B cell (primary cell): ENCODE results near the gene OR2T27. TPM values are rescaled to one million over a fixed set of nuclear protein-coding genes. Genes with fewer than 3 reads are reported as not detected.

Experiments used
- ATAC-seq: fragments of 200-7000 bp; cut with Tn5 transposase; one replicate; pipeline ENCODE4 v1.10.0; 2021; ENCODE audit warnings: low read depth, mild to moderate bottlenecking, moderate number of reproducible peaks, moderate library complexity
- CTCF ChIA-PET: fragments of 350-600 bp; sonication (Branson Sonifier 250); formaldehyde crosslinking; loops from one replicate; lab custom pipeline; 2021; ENCODE audit warnings: antibody characterized with exemption, inconsistent platforms; lab: Charles Lee
- POLR2A ChIA-PET: fragments of 350-600 bp; sonication (Branson Sonifier 250); formaldehyde crosslinking; loops from one replicate; lab custom pipeline; 2021; ENCODE audit warnings: antibody characterized with exemption; lab: Charles Lee
- DNase-seq: peaks from one replicate; pipeline ENCODE4 v3.0.0; 2013
- H2AFZ ChIP-seq: 2 replicates; pipeline ENCODE4 v1.6.1; 2012; ENCODE audit warnings: mild to moderate bottlenecking, low read depth, low read length; ENCODE audit not compliant: insufficient read depth, poor library complexity, severe bottlenecking
- H3K27ac ChIP-seq, 2 donors: 1 replicate in 1 of 2; 2 replicates in 1 of 2; pipeline ENCODE4 v1.5.1; 2012 to 2013; ENCODE audit warnings: low read length in 2 of 2, mild to moderate bottlenecking in 2 of 2, moderate library complexity in 1 of 2
- H3K27me3 ChIP-seq, 4 experiments: fragments of 200-600 bp in 1 of 4; sonication (generic) in 1 of 4; replicated peaks in 1 of 4; 1 replicate in 2 of 4; 2 replicates in 2 of 4; pipeline versions ENCODE4 v1.6.1 to v1.7.0; 2013 to 2016; ENCODE audit warnings: low read length in 3 of 4, mild to moderate bottlenecking in 2 of 4, mixed read lengths in 1 of 4, moderate library complexity in 1 of 4; ENCODE audit not compliant: insufficient read depth in 4 of 4, control insufficient read depth in 3 of 4; ENCODE audit errors: control extremely low read depth in 1 of 4
- H3K36me3 ChIP-seq, 2 experiments: replicated peaks in 1 of 2; 1 replicate in 1 of 2; 2 replicates in 1 of 2; pipeline versions ENCODE4 v1.6.1 to v1.7.1; 2013; ENCODE audit warnings: low read length in 1 of 2; ENCODE audit not compliant: insufficient read depth in 2 of 2, control insufficient read depth in 1 of 2; ENCODE audit errors: control extremely low read depth in 1 of 2, extremely low read depth in 1 of 2
- H3K4me1 ChIP-seq, 2 donors: fragments of 200-600 bp in 1 of 2; sonication (generic) in 1 of 2; 1 replicate in 1 of 2; 2 replicates in 1 of 2; pipeline versions ENCODE4 v1.5.1 to v1.6.1; 2013 to 2017; ENCODE audit warnings: low read length in 2 of 2; ENCODE audit not compliant: control insufficient read depth in 2 of 2, insufficient read depth in 2 of 2
- H3K4me2 ChIP-seq: replicated peaks from 2 replicates; pipeline ENCODE3; 2012; ENCODE audit warnings: mild to moderate bottlenecking, low read depth, low read length; ENCODE audit not compliant: poor library complexity, severe bottlenecking
- H3K4me3 ChIP-seq, 5 experiments: fragments of 200-600 bp in 1 of 5; sonication (generic) in 1 of 5; 1 replicate in 3 of 5; 2 replicates in 2 of 5; pipeline versions ENCODE4 v1.5.1 to v1.7.0; 2011 to 2016; ENCODE audit warnings: low read length in 4 of 5, mild to moderate bottlenecking in 4 of 5, low read depth in 2 of 5, control low read depth in 1 of 5, moderate library complexity in 1 of 5; ENCODE audit not compliant: insufficient read depth in 1 of 5; ENCODE audit errors: control extremely low read depth in 1 of 5, extremely low read depth in 1 of 5
- H3K79me2 ChIP-seq: fragments of 200-600 bp; sonication (generic); one replicate; pipeline ENCODE4 v1.6.0; 2016; ENCODE audit warnings: low read length; ENCODE audit not compliant: control insufficient read depth, insufficient read depth
- H3K9ac ChIP-seq: fragments of 200-600 bp; sonication (generic); 2 replicates; pipeline ENCODE4 v1.6.1; 2017; ENCODE audit warnings: mild to moderate bottlenecking, low read length, moderate library complexity
- H3K9me3 ChIP-seq, 3 donors: one replicate each; pipeline versions ENCODE4 v1.6.1 to v1.7.1; 2013; ENCODE audit warnings: low read length in 2 of 3; ENCODE audit not compliant: control insufficient read depth in 2 of 3, insufficient read depth in 1 of 3; ENCODE audit errors: control extremely low read depth in 1 of 3
- H4K20me1 ChIP-seq: 2 replicates; pipeline ENCODE4 v1.6.0; 2012; ENCODE audit warnings: mild to moderate bottlenecking, low read length; ENCODE audit not compliant: insufficient read depth, control insufficient read depth, poor library complexity, severe bottlenecking
- H3K27ac Mint-ChIP-seq: one replicate; pipeline ENCODE4 v1.8.0; 2021; ENCODE audit warnings: mixed read lengths
- H3K27me3 Mint-ChIP-seq: one replicate; pipeline ENCODE4 v1.8.0; 2021; ENCODE audit warnings: mixed read lengths
- H3K4me1 Mint-ChIP-seq: one replicate; pipeline ENCODE4 v1.8.0; 2021; ENCODE audit warnings: mixed read lengths
- H3K4me3 Mint-ChIP-seq: one replicate; pipeline ENCODE4 v1.8.0; 2021; ENCODE audit warnings: mixed read lengths
- H3K9me3 Mint-ChIP-seq: one replicate; pipeline ENCODE4 v1.8.0; 2022; ENCODE audit warnings: mixed read lengths; ENCODE audit not compliant: insufficient read depth
- CTCF ChIP-seq: fragments of 200-600 bp; IDR thresholded peaks from one replicate; pipeline ENCODE4 v1.8.0; 2022; ENCODE audit warnings: antibody characterized with exemption, mild to moderate bottlenecking
- EZH2 ChIP-seq: IDR thresholded peaks from 2 replicates; pipeline ENCODE4 v1.6.1; 2012; ENCODE audit warnings: borderline replicate concordance, low read depth, mild to moderate bottlenecking, moderate library complexity, low read length; ENCODE audit not compliant: insufficient read depth, poor library complexity, severe bottlenecking
- WGBS: methylation state at CpG from one replicate; pipeline ENCODE4 v1.1.5; 2013; ENCODE audit warnings: missing lambda C conversion rate; ENCODE audit not compliant: insufficient coverage; 5-methylcytosine and 5-hydroxymethylcytosine counted together
- intact Hi-C: fragments of 100-400 bp; cut with micrococcal nuclease; formaldehyde crosslinking; loops from one replicate; pipeline ENCODE4 v1.10.0; 2022
- polyA plus RNA-seq: library from polyadenylated mRNA; depleted of rRNA; stranded (reverse); fragments of >200 nt; gene quantifications from 2 replicates; pipeline ENCODE4 v1.2.3, GENCODE V29; 2012
- total RNA-seq, 2 donors: library from RNA; stranded (reverse); fragments of 120-200 nt in 1 of 2; gene quantifications; 1 replicate in 1 of 2; 2 replicates in 1 of 2; pipeline versions ENCODE4 v1.2.3 to v1.2.4, GENCODE V29; 2013 to 2022

The OR2T27 gene
- total and polyA plus RNA-seq, 2 donors (not counting 1 experiment from before 2014, with no cell fraction given): 0.10 TPM; not detected in 1

- Histone ChIP-seq H3K9me3 (no peaks in the 10 kb centered on the region), H3K9ac (no peak overlapping the region), H3K36me3 (no peaks in the 10 kb centered on the region), H3K27me3 (peaks cover 0 to 3% (median 0%) of the 10 kb centered on the region in 4 experiments), H2AFZ (no peak overlapping the region), H4K20me1 (no peaks in the 10 kb centered on the region), H3K4me2 (no peak overlapping the region), H3K79me2 (no peaks in the 10 kb centered on the region), H3K4me1 (no peaks in the 10 kb centered on the region), H3K4me3 (no peak overlapping the region), H3K27ac (no peak overlapping the region)
- H3K4me3 Mint-ChIP-seq: no peak overlapping the region
- no peak for TF ChIP-seq CTCF
- TF ChIP-seq EZH2: no peak
- H3K4me1 Mint-ChIP-seq: peaks cover 12% of the 10 kb centered on the region
- WGBS: 100% methylated on average over 1 of the region's 2 CpGs
- no peaks in the 10 kb centered on the region for H3K27me3 Mint-ChIP-seq
- H3K27ac Mint-ChIP-seq: no peak overlapping the region
- no peaks in the 10 kb centered on the region for H3K9me3 Mint-ChIP-seq
- ChIA-PET CTCF (interaction anchor here (1.0 to 1.1 kb wide), 2 partner anchors 8 to 175 kb away, joined by 3 to 6 read pairs; no protein-coding TSS in a partner anchor), POLR2A (no interaction called here)
- intact Hi-C loops: no loop called here
- ATAC-seq: no peak
- no peak for DNase-seq
Observed at GRCh38 chr1:248630551-248630950, 24.8 kb downstream of the OR2T27 start.

GRCh38 chr1:248627971-248628844 lies 27.1 kb downstream of the OR2T27 start:
- H4K20me1 ChIP-seq: no peaks in the 10 kb centered on the region
- POLR2A ChIA-PET: interaction anchor here (0.7 kb wide), 1 partner anchor 76 kb away, joined by 8 read pairs; no protein-coding TSS in a partner anchor
- 90% methylated on average over 5 of the region's 9 CpGs for WGBS
- peak overlapping the region; percentile 14 for H2AFZ ChIP-seq
- Mint-ChIP-seq H3K9me3 (no peaks in the 10 kb centered on the region), H3K4me3 (peak overlapping the region; percentile 48), H3K27me3 (no peaks in the 10 kb centered on the region), H3K27ac (peak overlapping the region; percentile 33), H3K4me1 (peaks cover 12% of the 10 kb centered on the region)
- H3K27ac ChIP-seq: no peak overlapping the region
- H3K9ac ChIP-seq: no peak overlapping the region
- H3K79me2 ChIP-seq: no peaks in the 10 kb centered on the region
- CTCF ChIA-PET: interaction anchor here (1.1 to 1.6 kb wide), 6 partner anchors 9 to 245 kb away, joined by 3 to 7 read pairs (median 4); no protein-coding TSS in a partner anchor
- H3K36me3 ChIP-seq: no peaks in the 10 kb centered on the region
- peak overlapping the region; percentile 26 for H3K4me2 ChIP-seq
- H3K9me3 ChIP-seq: no peaks in the 10 kb centered on the region
- ATAC-seq: peak; percentile 36
- H3K27me3 ChIP-seq: peaks cover 0 to 3% (median 0%) of the 10 kb centered on the region in 4 experiments
- H3K4me1 ChIP-seq: peaks cover 0 to under 1% of the 10 kb centered on the region in 2 donors
- intact Hi-C loops: no loop called here
- H3K4me3 ChIP-seq: no peak overlapping the region
- DNase-seq: peak; percentile 13
- TF ChIP-seq EZH2 (no peak), CTCF (no peak)
